Activated naive CD4-positive, alpha-beta T cell treated with anti-CD3 and anti-CD28 coated beads, Interleukin-2, amount 50 U/mL, for 24 hours (primary cell): ENCODE data around the gene SIM1.

Experiments
- H3K27ac Mint-ChIP-seq: one replicate; pipeline ENCODE4 v1.8.0; 2021; ENCODE audit warnings: mild to moderate bottlenecking, mixed read lengths
- H3K27me3 Mint-ChIP-seq: one replicate; pipeline ENCODE4 v1.8.0; 2021; ENCODE audit warnings: mixed read lengths
- H3K36me3 Mint-ChIP-seq: one replicate; pipeline ENCODE4 v1.8.0; 2021; ENCODE audit warnings: mixed read lengths
- H3K4me1 Mint-ChIP-seq: one replicate; pipeline ENCODE4 v1.8.0; 2021; ENCODE audit warnings: mixed read lengths
- H3K4me3 Mint-ChIP-seq: one replicate; pipeline ENCODE4 v1.8.0; 2021; ENCODE audit warnings: mild to moderate bottlenecking, mixed read lengths
- H3K9me3 Mint-ChIP-seq: one replicate; pipeline ENCODE4 v1.8.0; 2021; ENCODE audit warnings: mixed read lengths

The SIM1 gene

DNA sequence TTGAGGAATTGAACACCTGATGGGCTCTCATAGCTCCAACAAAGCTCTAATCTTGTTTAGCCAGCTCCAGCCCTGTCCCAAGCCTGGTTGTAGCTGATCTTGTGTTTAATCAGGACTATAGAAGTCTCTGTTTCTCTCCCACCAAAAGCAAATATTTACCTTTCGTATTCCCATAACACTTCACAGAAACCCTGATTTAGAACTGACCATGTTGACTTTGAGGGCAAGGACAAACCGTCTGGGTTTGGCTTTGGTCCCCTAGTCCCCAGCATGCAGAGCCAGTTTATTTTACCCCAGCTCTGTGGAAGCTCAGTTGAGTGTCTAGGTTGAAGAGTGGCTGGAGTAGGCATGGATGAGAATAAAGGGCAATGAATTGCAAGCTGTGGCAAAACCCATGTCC lies 18.0 kb upstream of the SIM1 start:
- Mint-ChIP-seq H3K27ac (no peak overlapping the region), H3K36me3 (no peaks in the 10 kb centered on the region), H3K4me1 (no peaks in the 10 kb centered on the region), H3K4me3 (no peak overlapping the region), H3K27me3 (peaks cover 9% of the 10 kb centered on the region), H3K9me3 (no peaks in the 10 kb centered on the region)

DNA sequence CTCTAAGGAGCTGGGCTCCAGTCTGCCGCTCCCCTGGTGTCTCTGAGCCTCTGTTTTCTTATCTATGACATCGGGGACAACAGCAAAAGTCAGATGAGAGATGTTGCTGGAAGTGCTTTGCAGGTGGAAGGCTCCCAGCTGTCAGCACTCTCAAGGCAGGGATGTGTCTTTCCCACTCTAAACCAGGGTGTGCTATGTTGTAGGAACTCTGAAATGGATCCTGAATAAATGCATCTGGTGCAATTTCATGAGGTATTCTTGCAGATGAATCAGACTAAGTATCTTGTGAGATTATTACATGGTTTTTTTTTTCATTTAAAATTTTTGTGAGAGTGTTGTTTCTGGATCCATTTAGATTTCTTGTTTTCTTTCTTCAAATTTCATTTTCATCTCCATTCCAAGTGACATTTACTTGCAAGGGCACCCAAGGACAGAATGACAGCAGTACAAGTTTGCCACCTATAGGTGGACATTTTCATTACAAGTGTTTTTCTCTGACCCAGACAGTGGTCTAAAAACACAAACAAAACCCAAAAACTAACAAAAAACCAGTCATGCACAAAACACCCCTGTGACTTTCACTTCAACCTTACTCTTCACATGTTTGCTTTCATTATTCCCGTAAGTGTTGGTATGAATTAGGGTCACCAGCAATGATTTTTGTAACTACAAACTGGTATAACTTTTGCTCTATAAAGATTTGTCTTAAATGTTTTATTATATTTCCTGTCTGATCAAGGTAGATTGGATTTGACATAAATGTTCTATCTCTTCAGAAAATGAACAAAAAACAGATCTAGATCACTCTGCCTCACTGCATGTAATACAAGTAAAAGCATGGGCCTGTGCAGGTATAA lies 14.7 kb upstream of the SIM1 start:
- H3K9me3 Mint-ChIP-seq, result no peaks in the 10 kb centered on the region
- H3K4me1 Mint-ChIP-seq, result no peaks in the 10 kb centered on the region
- H3K36me3 Mint-ChIP-seq, result no peaks in the 10 kb centered on the region
- H3K27ac Mint-ChIP-seq, result no peak overlapping the region
- no peak overlapping the region for H3K4me3 Mint-ChIP-seq
- H3K27me3 Mint-ChIP-seq, result peaks cover 10% of the 10 kb centered on the region

DNA sequence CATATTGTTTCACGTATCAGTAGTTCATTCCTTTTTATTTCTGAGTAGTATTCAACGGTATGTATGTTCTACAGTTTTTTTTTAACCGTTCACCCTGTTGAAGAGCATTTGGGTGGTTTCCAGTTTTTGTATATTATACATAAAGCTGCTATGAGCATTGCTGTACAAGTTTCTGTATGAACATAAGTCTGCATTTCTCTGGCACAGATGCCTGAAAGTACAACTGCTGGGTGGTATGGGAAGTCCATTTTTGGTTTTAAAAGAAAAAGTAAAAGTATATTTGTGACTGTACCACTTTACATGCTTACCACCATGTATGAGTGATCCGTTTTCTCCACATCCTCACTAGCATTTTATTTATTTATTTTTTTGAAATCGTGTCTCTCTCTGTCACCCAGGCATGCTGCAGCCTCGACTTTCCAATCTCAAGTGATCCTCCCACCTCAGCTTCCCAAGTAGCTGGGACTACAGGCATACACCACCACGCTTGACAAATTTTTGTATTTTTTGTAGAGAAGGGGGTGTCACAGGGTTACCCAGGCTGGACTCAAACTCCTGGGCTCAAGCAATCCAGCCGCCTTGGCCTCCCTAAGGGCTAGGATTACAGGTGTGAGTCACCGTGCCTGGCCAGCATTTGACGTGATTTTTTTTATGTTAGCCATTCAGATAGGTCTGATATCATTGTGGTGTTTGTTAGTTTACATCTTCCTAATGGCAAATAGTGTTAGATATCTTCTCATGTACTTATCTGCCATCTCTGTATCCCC lies 11.0 kb upstream of the SIM1 start:
- Mint-ChIP-seq H3K4me1 (no peaks in the 10 kb centered on the region), H3K36me3 (no peaks in the 10 kb centered on the region), H3K27ac (no peak overlapping the region), H3K9me3 (no peaks in the 10 kb centered on the region), H3K4me3 (no peak overlapping the region), H3K27me3 (peaks cover 26% of the 10 kb centered on the region)

DNA sequence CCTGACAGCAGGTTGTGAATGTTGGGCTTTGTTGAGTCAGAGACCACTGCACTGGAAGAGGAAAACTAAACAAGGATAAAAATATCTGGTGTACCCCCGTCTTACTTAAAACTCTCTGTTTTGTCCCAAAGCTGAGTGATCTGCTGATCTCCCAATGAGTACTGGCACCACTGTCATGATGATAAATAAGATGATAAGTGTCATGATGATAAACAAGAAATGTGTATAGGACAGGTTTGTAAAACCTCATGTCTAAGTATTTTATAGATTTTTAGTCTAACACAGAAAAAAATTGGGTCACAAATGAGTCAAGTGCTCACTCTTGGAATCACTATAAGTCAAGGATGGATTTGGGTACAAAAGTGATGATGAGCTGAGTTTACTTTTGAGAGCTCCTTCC lies 8.5 kb upstream of the SIM1 start:
- Mint-ChIP-seq H3K27me3 (peaks cover 38% of the 10 kb centered on the region), H3K36me3 (no peaks in the 10 kb centered on the region), H3K4me1 (no peaks in the 10 kb centered on the region), H3K27ac (no peak overlapping the region), H3K9me3 (peaks cover 2% of the 10 kb centered on the region), H3K4me3 (no peak overlapping the region)

DNA sequence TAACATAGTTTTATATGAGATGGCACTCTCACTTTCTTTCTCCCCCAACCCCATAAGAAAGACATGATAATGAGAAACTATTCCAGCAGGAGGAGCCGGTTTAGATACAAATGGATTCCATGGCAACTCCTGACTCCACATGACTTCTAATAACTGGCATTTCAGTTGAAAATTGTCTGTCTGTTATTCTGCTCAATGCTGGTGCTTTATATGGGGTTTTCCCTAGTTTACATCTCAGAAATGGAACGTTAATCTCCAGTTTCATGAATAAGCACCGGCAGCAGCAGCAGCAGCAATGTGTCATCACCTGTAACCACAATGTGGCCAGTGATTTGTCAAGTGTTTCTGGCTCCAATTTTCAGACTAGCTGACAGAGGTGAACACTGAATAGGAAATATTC lies 8.0 kb upstream of the SIM1 start:
- H3K4me3 Mint-ChIP-seq, result no peak overlapping the region
- peaks cover 6% of the 10 kb centered on the region for H3K9me3 Mint-ChIP-seq
- H3K4me1 Mint-ChIP-seq, result peaks cover 4% of the 10 kb centered on the region
- no peak overlapping the region for H3K27ac Mint-ChIP-seq
- no peaks in the 10 kb centered on the region for H3K36me3 Mint-ChIP-seq
- H3K27me3 Mint-ChIP-seq, result peaks cover 42% of the 10 kb centered on the region

DNA sequence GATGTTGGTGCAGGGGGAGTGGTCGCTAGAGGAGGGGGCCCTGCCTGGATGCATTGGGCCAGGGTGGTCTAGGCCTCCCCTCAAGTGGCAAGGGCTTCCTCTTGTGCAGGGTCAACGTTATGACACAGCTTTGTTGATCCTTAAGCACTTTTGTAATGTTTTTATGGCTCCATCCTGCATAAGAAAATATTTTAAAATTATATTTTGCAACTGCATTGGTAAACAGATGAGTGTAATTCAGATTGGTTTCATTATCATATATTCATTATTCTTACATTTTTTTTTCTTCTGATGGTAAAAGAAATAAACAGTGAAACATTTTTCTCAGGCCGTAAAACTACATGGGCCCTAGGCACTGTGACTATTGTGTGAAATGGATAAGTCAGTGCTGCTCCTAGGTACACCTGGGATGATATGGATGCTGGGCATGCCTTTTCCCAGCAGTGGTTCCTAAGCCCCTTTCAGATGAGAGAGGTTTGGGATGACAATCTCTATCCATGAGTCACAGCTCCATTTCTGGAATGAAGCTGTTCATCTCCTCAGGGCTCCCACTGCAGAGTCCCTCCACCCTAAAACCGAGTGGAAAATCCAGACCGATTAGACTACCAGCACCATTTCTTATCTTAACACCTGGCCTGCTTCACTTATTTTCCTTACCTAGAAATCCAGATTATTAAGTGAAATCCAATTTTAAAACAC lies 5.8 kb upstream of the SIM1 start:
- Mint-ChIP-seq H3K4me3 (no peak overlapping the region), H3K36me3 (peaks cover 2% of the 10 kb centered on the region), H3K27me3 (peaks cover 50% of the 10 kb centered on the region), H3K27ac (no peak overlapping the region), H3K9me3 (peaks cover 6% of the 10 kb centered on the region), H3K4me1 (peaks cover 9% of the 10 kb centered on the region)

DNA sequence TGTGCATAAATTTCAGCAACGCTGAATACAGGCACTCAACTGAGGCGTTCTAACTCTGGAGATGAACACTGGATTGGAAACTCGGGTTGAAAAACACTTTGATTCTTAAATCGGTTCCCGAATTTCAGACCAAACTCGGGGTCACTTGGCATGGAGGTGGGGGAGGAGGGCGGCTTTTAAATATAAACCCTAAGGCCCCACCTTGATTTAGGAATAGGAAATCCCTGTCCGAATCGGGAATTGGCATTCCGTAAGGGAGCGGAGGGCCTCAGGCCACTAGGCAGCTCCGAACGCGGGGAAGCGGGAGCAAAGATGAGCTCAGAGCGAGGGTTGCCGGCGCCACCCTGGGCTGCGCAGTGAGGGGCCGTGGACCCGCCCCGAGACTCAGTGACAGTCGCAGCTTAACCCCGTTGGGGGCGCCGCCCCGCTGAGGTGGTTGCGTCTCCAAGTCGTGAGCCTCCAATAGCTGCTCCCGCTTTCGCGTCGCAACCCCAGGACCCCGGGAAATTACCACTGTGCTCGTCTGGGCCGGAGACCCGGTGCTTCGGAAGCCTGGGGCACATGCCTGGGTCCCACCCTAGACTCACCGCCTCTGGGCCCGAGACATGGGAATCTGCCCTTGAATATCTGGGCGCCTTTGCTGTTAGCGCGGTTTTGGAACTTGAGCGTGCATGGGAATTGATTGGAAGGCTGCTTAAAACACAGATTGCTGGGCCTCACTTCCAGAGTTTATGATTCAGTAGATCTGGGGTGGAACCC lies 4.6 kb upstream of the SIM1 start:
- peaks cover 6% of the 10 kb centered on the region for H3K9me3 Mint-ChIP-seq
- peaks cover 13% of the 10 kb centered on the region for H3K4me1 Mint-ChIP-seq
- H3K27me3 Mint-ChIP-seq, result peaks cover 55% of the 10 kb centered on the region
- no peak overlapping the region for H3K4me3 Mint-ChIP-seq
- H3K36me3 Mint-ChIP-seq, result peaks cover 2% of the 10 kb centered on the region
- H3K27ac Mint-ChIP-seq, result no peak overlapping the region

DNA sequence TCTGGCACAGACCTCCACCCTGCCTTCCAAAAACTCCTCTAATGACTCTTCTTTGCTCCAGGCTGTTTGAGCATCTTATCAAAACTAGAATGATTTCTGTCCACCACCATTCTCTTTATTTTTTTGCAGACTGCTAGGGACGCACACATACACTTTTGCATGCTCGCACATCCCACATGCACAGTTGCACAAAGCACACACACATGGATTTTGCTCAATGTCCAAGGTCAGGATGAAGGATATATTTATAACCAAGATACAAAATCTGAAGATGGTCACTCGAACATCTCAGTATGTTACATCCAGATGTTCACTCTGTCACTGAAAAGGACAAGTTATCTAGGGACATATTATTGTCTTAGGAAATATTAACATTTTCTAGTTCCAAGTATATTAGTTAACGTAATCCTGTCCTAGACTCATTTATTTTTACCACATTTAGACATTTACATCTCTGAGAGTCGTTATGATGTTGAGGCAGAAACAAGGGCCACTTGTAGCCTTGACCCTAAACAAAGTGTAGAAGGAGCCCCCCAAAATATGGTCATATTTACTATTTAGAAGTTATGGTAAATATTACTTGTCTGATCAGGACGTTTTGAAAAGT lies 3.4 kb upstream of the SIM1 start:
- Mint-ChIP-seq H3K27ac (no peak overlapping the region), H3K27me3 (peaks cover 58% of the 10 kb centered on the region), H3K4me1 (peaks cover 13% of the 10 kb centered on the region), H3K36me3 (peaks cover 5% of the 10 kb centered on the region), H3K4me3 (no peak overlapping the region), H3K9me3 (peaks cover 6% of the 10 kb centered on the region)

DNA sequence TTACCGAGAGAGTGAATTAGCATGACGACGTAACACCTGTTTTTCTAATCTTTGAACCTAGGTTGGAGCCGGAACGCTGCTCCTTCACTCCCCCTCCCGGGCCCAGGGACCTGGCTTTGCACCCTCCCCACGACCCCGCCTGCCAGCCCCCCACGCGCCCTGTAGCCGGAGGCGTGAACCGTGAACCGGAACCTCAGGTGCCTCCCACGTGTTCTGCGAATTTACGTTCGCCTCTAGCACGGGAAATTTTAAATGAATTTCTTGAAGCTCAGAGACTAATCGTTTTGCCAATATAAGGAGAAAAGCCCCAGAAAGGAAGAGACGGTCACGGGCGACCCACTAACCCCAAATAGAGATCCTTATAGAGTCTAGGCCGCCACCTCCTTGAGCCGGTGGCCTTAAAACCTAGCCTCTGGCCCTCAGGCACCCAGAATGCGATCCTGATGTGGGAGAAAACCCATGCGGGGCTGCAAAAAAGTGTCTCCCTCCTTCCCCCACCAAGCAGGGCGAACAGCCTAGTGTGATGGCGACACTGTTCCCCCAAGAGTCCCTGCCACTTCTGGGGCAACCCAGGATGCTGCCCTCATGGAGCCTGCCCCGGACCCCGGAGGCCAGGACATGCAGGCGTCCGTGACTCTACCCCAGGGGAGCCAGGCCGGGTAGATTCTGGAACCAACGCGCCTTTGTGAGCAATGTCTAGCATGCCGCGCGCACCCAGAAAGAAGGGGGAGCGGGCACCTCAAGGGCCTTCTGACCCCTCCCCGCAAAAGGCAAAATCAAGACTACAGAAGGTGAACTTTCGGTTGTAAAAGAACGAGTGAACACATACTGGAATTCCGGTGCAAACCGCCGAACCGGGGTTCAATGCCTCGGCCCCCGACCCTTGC lies 2.7 kb upstream of the SIM1 start:
- Mint-ChIP-seq H3K4me1 (peaks cover 13% of the 10 kb centered on the region), H3K9me3 (peaks cover 7% of the 10 kb centered on the region), H3K27me3 (peaks cover 62% of the 10 kb centered on the region), H3K27ac (no peak overlapping the region), H3K4me3 (no peak overlapping the region), H3K36me3 (peaks cover 5% of the 10 kb centered on the region)

DNA sequence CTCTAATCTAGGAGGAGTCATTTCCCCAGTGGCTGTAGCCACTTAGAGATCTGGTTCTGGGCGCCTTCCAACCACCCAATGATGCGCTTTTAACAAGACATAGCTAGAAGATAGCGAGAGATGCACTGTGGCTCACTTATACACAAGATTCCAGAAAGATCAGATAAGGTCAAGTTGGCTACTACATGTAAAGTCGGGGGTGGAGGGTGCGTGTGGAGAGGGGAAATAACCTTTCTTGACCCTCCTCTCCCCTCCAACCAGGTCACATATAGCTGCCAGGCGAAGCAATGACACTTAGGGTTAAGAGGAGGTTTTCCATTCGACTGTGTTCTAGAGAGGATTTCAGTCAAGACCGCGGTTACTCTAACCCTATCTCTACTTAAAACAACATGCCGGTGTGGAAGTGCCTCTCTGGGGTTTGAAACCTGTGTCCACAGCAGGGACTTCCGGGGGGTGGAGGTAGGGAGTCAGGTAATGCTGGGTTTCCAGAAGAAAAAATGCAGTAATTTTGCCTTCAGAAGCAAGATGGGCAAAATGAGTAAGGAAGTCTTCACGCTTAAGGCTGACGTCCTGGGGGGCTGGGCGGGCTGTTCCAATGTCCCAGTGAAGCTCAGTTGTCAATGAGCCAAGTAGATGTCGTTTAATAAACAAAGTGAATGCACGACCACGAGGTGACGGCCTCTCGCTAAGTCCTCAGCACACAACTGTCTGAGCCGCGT lies 1.8 kb upstream of the SIM1 start:
- Mint-ChIP-seq H3K36me3 (peaks cover 7% of the 10 kb centered on the region), H3K9me3 (peaks cover 12% of the 10 kb centered on the region), H3K4me1 (peaks cover 20% of the 10 kb centered on the region), H3K27me3 (peaks cover 64% of the 10 kb centered on the region), H3K27ac (peak overlapping the region; percentile 14), H3K4me3 (no peak overlapping the region)

DNA sequence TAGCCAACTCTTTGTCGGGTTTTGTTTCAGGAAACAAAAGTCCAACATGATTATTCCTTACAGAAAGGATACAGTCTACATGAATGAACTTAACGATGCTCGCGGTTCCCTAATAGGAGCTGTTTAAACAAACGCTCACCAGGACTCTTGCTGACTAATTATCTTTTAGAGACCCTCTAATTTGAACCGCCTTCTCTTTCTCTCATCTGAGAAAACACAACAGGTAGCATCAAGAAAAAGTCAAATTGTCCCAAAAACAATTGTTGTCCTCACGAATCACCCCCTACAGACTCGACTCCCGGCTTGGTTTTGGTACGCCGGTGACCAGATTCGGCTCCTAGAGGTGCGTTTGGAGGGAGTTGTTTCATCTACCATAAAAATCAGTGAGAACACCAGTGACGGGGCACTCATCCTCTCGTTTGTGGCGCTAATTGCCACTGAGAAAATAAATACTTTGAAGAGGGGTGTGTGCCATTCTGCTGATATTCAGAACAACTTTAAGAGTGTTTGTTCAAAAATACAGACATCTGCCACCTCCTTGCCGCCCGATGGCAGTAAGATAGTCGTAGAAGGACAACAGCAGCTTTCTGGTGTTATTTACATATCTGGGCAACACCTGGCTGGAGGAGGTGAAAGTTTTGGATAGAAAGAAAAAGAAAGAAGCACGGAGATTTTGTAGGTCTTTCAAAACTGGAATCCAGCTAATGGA lies 1.1 kb upstream of the SIM1 start:
- Mint-ChIP-seq H3K27me3 (peaks cover 61% of the 10 kb centered on the region), H3K9me3 (peaks cover 12% of the 10 kb centered on the region), H3K4me3 (no peak overlapping the region), H3K27ac (peak overlapping the region; percentile 14), H3K4me1 (peaks cover 20% of the 10 kb centered on the region), H3K36me3 (peaks cover 7% of the 10 kb centered on the region)

DNA sequence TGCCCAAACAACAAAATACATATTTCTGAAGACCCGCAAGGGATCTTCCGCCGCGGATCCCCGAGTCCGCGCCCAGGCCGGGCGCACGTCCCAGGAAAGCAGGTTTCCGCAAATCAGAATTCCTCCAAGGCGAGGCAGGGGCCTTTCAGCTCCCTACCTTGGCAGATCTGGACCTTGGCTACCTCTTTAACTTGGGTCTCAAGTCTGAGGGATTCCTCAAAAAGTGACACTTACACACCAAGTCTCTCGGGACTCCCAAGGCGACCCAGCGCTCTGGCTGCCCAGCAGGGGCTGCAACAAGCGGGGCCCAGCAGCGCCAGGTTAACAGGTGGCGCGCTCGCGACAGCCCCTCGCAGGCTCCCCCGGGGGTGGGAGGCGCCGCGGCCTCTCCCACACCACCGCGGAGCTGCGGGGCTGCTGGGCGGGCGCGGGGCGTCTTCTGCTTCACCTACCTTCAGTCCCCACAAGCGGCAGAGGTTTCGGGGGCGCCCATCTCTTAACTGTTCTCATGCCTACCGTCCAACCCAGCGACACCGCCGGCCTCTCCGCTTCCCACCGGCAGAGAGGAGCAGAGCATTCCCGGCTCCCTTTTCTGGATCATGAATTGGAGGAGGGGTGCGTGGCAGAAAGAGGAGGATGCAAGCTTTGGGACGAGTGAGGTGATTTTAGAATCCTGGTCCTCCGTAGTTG lies 414 bp downstream of the SIM1 start:
- no peak overlapping the region for H3K4me3 Mint-ChIP-seq
- peak overlapping the region; percentile 8 for H3K27ac Mint-ChIP-seq
- peaks cover 18% of the 10 kb centered on the region for H3K9me3 Mint-ChIP-seq
- H3K4me1 Mint-ChIP-seq, result peaks cover 20% of the 10 kb centered on the region
- H3K27me3 Mint-ChIP-seq, result peaks cover 70% of the 10 kb centered on the region
- peaks cover 7% of the 10 kb centered on the region for H3K36me3 Mint-ChIP-seq
